ENCODE measurements around the gene SRSF10.
A peak's percentile ranks its signal among the peaks of the same experiment; 100 is the strongest.
"Not testable (repeated sequence)": the region's sequence is repeated elsewhere in the genome, so short reads cannot be mapped to it uniquely, and the experiment has no call there.

The SRSF10 gene

DNA sequence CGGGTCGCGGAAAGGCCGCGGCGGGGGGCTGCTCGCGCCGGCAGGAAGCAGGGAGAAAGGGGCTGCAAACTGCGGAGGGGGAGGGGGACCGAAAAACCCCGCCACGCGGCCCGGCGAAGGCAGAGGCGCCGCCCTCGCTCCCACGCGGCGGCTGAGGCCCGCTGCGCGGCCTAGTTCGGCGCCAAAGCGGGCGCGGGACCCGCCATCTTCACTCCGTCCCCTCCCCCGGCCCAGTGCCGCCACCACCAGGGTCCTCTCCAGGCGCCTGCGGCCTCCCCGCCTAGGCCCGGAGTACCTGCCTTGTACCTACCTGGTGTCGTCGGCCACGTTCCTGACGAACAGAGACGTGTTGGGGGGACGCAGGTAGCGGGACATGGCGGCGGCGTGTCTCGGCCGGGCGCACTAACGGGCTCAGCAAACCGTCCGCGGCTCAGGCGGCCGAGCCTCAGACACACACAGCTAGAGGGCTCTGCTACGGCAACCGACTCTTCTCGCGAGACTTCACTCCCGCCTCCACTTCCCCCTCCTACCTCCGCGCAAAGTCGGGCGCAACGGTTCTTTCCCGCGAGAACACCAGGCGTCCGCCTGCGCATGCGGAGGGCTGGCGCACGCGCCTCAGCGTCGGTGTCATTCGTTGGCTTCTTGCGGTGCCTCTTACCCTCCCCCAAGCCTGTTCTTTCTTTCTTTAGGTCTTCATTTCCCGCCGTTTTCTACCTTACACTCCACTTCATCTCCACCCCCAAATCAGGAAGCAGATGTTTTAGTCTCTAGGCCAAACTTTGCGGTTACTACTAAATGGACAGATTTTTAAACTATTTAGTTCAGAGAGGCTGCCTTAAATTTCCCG lies at the start of gene SRSF10:
SRSF10 (minus strand) TSS at position 447 of the 847 bp plus-strand sequence; CDS start at position 375, 72 bp downstream.
- H3K27ac ChIP-seq, result peak within 1 kb of the TSS; percentile 87
- DNase-seq (ENCODE audit: low read depth, low spot score), result peak; percentile 90

DNA sequence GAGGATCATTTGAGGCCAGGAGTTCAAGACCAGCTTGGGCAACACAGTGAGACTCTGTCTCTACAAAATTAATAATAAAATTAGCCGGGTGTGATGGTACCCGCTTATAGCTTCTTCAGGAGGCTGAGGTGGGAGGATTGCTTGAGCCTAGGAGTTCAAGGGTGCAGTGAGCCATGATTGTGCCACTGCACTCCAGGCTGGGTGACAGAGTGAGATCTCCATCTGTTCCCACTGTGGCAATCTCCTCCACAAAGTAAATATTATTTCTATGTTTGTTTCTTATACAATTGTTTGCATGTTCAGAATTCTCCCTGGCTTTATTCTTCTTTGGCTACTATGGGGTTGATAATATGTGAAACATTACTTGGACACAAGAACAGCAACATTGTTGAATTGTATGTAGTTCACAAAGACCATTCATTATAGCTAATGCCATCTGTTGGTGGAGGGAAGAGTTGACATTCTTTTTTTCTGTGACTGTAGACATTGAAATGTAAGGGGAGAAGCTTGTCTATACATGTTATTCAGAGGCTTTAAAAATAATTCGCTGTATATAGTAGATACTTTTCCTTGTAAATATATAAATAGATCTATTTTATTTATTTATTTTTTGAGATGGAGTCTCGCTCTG lies 47.8 kb upstream of the SRSF10 start:
- no peak overlapping the region for H3K27ac ChIP-seq
- no peak for DNase-seq (ENCODE audit: low read depth, low spot score)

GRCh38 chr1:24022581-24023361 lies 42.6 kb upstream of the SRSF10 start:
- peak; percentile 20 for DNase-seq (ENCODE audit: low read depth, low spot score)
- H3K27ac ChIP-seq, result peak overlapping the region; percentile 26

- H3K27ac ChIP-seq, result no peak overlapping the region
- no peak for DNase-seq (ENCODE audit: low read depth, low spot score)
These were observed 41.5 kb upstream of the SRSF10 start for GRCh38 chr1:24021403-24022266.

- H3K27ac ChIP-seq, result no peak overlapping the region
- DNase-seq (ENCODE audit: low read depth, low spot score), result no peak
These were observed 40.3 kb upstream of the SRSF10 start for GRCh38 chr1:24020470-24020869.

DNA sequence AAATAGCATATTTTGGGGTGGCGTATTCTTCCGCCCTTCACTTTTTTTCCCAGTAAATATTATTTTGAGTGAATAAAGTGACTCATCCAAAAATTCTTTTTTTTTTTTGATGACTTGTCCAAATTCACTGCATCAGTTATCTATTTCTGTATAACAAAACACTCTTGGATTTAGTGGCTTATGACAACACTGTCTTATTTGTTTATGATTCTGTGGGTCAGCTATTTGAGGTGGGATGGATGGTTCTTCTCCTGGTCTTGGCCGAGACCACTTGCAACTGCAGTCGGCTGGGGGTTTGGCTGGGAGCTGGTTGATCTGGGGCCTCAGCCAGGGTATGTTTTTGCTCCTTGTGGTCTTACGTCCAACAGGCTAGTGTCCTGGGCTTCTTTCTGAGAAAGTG lies 39.9 kb upstream of the SRSF10 start:
- no peak overlapping the region for H3K27ac ChIP-seq
- DNase-seq (ENCODE audit: low read depth, low spot score), result no peak

DNA sequence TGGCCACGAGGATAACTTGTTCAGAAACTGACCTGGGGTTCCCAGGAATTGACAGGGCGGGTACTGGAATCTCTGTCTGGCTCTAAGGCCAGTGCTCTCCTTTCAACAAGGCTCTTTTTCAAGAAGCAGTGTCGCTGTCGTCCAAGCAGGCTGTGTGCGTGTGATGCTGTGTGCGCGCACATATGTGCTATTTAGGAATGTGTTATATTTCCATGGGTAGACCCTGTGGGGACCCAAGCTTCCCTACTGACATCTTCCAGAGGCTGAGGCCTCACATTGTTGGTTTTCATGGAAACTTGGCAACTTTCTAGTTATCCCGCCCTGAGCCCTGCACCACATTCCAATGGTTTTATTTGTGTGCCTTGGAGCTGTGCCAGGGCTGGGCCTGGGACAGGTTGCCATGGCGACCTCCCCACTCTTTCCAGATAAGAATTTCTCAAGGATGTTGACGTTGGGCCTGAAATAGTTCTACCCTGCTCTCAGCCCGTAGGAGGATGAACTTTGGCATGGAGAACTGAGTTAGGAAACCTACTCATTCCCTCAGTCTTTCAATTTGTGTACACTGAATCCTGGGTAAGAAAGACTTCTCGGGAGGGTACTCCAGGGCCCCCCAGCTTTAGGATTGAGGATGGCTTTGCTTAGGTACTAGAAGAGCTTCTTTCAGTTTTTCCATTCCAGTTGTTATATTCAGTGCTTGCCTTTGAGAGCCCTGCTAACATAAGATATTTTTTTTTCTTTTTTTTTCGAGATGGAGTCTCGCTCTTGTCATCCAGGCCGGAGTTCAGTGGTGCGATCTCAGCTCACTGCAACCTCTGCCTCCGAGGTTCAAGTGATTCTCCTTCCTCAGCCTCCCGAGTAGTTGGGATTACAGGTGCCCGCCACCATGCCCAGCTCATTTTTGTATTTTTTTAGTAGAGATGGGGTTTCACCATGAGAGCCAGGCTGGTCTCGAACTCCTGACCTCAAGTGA lies 38.8 kb upstream of the SRSF10 start:
- H3K27ac ChIP-seq, result peak overlapping the region; percentile 48
- DNase-seq (ENCODE audit: low read depth, low spot score), result peak; percentile 71

- H3K27ac ChIP-seq, result no peak overlapping the region
- DNase-seq (ENCODE audit: low read depth, low spot score), result no peak
These were observed 35.4 kb upstream of the SRSF10 start for GRCh38 chr1:24015221-24016210.

GRCh38 chr1:24012878-24013277 lies 32.8 kb upstream of the SRSF10 start:
- DNase-seq (ENCODE audit: low read depth, low spot score); H3K27ac ChIP-seq: not testable (repeated sequence)

- no peak for DNase-seq (ENCODE audit: low read depth, low spot score)
- H3K27ac ChIP-seq, result no peak overlapping the region
These were observed 30.5 kb upstream of the SRSF10 start for GRCh38 chr1:24010650-24011049.

DNA sequence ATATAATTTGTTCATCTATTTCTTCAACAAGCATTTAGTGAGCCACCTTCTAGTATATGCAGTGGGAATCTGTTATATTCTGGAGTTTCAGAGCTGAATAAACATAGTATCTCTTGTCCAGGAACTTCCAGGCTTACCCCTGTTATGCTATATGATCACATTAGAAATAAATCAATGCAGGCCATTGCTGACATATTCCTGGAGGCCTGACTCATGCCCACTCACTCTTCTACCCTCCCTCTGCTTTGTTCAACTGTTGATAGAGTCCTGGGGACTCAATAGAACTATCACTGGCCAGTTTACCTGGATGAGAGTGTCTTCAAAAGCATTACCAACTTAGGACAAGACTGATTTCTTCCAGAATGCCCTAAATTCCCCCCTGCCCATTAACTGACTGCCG lies 29.3 kb upstream of the SRSF10 start:
- DNase-seq (ENCODE audit: low read depth, low spot score), result no peak
- H3K27ac ChIP-seq, result no peak overlapping the region

DNA sequence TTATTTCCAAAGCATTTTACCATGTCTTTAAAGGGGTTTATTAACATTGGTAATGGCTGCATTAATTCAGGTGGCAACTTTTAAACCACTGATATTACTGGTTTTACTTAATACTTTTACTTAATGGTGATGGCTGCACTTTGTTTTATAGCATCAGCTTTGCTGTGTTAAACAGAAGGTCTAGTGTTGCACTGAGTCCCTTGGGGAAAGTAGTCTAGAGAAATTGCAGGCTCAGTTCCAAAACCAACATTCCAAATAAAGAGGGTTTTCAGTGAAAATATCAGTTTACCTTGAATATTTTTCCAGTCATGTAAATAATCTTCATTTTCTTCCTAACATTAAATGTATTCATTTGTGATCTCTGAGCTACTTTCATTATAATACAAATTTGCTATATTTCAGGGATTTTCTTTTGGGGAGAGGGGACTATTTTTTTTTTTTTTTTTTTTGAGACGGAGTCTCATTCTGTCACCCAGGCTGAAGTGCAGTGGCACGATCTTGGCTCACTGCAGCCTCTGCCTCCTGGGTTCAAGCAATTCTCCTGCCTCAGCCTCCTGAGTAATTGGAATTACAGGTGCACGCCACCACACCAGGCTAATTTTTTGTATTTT lies 28.6 kb upstream of the SRSF10 start:
- DNase-seq (ENCODE audit: low read depth, low spot score); H3K27ac ChIP-seq: not testable (repeated sequence)

DNA sequence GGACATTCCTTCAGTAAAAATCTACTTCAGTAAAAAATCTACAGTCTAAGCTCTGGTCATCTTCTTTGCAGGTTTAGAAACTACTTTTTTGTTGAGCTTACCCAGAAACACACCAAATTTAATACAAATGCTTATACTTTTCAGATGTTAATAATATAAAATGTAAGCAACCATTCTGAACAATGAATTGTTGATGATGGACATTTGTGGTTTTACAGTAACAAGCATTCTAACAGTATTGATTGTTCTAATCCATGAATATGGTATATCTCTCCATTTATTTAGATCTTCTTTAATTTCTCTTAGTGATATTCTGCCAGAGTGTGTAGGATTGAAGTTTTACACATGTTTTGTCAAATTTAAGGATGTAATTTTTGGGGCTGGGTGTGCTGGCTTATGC lies 27.0 kb upstream of the SRSF10 start:
- no peak for DNase-seq (ENCODE audit: low read depth, low spot score)
- H3K27ac ChIP-seq, result no peak overlapping the region

DNA sequence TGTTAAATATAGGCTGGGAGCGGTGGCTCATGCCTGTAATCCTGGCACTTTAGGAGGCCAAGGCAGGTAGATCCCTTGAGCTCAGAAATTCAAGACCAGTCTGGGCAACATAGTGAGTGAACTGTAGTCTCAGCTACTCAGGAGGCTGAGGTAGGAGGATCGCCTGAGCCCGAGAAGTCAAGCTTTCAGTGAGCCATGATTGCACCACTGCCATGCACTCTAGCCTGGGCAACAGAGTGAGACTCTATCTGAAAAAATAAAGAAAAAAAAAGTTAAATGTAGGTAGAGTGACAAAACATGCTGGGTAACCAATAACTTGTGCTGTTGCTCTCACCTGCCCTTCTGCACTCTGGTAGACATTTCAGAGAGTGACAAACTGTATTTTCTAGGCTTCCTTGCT lies 25.0 kb upstream of the SRSF10 start:
- no peak overlapping the region for H3K27ac ChIP-seq
- no peak for DNase-seq (ENCODE audit: low read depth, low spot score)

DNA sequence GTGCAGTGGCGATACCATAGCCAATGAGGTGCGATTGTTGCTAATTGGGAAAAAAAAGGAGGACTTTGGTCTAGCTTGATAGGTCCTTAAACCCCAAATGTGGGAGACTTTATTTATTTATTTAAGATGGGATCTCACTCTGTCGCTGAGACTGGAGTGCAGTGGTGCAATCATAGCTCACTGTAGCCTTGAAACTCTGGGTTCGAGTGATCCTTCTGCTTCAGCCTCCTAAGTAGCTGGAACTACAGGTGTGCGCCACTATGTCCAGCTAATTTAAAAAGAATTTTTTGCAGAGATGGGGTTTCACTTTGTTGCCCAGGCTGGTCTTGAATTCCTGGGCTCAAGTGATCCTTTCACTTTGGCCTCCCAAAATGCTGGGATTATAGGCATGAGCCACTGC lies 24.0 kb upstream of the SRSF10 start:
- no peak overlapping the region for H3K27ac ChIP-seq
- DNase-seq (ENCODE audit: low read depth, low spot score), result no peak

- H3K27ac ChIP-seq, result no peak overlapping the region
- no peak for DNase-seq (ENCODE audit: low read depth, low spot score)
These were observed 23.3 kb upstream of the SRSF10 start for GRCh38 chr1:24003331-24003972.

GRCh38 chr1:24002695-24003094 lies 22.6 kb upstream of the SRSF10 start:
- DNase-seq (ENCODE audit: low read depth, low spot score), result no peak
- H3K27ac ChIP-seq, result no peak overlapping the region
